Right atrium auricular region (tissue), 2 donors: ENCODE measurements around the gene TCEANC. TPM values are rescaled to one million over a fixed set of nuclear protein-coding genes. Genes with fewer than 3 reads are reported as not detected.

Experiments
- DNase-seq: peaks from one replicate; pipeline ENCODE4 v3.0.0-alpha.2; 2019; ENCODE audit warnings: low spot score
- H3K27ac ChIP-seq, 2 donors: fragments of 200-600 bp; sonication (generic); 1 replicate in 1 of 2; 2 replicates in 1 of 2; pipeline ENCODE4 v1.5.1; 2016 to 2019
- H3K27me3 ChIP-seq, 2 donors: fragments of 200-600 bp; sonication (generic); one replicate each; pipeline versions ENCODE4 v1.5.1 to v1.6.0; 2017 to 2019
- H3K36me3 ChIP-seq: fragments of 200-600 bp; sonication (generic); one replicate; pipeline ENCODE4 v1.5.1; 2016
- H3K4me1 ChIP-seq, 2 donors: fragments of 200-600 bp; sonication (generic); one replicate each; pipeline versions ENCODE4 v1.5.1 to v1.6.0; 2017 to 2019
- H3K4me3 ChIP-seq, 2 donors: fragments of 200-600 bp; sonication (generic); 1 replicate in 1 of 2; 2 replicates in 1 of 2; pipeline ENCODE4 v1.5.1; 2017 to 2019; ENCODE audit warnings: mild to moderate bottlenecking in 1 of 2, moderate library complexity in 1 of 2
- H3K9me3 ChIP-seq, 2 donors: fragments of 200-600 bp; sonication (generic); one replicate each; pipeline ENCODE4 v1.5.1; 2019
- total RNA-seq, 2 donors: library from RNA; depleted of rRNA; stranded (reverse); fragments of >200 nt; gene quantifications; one replicate each; pipeline ENCODE4 v1.1.0, GENCODE V29; 2016
- TF ChIP-seq, protein P1 (sequence below), 2 donors: fragments of 200-600 bp; sonication (generic); IDR thresholded peaks; one replicate each; pipeline ENCODE4 v1.5.1; 2019; ENCODE audit warnings: antibody characterized with exemption in 2 of 2

Gene TCEANC
- total RNA-seq, 2 donors from 2014 or later: 1.4 to 3.7 TPM

DNA sequence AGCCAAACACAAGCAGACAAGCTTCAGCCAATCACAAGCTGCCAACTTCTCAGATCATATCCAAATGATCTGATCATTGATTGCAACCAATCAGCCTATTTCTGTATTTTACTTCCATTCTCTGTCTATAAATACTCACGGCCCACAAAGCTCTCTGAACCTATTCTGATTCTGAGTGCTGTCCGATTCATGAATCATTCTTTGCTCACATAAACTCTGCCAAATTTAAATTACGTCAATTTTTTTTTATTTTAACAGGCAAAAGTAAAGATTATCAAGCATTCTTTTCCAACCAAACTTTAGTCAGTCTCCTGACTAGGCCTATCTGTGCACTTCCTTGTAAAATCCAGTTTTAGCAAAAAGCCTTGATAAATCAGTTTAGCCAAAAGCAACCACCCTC, 1.8 kb upstream of the TCEANC start:
- no peaks in the 10 kb centered on the region for H3K36me3 ChIP-seq
- TF ChIP-seq, protein P1, sequence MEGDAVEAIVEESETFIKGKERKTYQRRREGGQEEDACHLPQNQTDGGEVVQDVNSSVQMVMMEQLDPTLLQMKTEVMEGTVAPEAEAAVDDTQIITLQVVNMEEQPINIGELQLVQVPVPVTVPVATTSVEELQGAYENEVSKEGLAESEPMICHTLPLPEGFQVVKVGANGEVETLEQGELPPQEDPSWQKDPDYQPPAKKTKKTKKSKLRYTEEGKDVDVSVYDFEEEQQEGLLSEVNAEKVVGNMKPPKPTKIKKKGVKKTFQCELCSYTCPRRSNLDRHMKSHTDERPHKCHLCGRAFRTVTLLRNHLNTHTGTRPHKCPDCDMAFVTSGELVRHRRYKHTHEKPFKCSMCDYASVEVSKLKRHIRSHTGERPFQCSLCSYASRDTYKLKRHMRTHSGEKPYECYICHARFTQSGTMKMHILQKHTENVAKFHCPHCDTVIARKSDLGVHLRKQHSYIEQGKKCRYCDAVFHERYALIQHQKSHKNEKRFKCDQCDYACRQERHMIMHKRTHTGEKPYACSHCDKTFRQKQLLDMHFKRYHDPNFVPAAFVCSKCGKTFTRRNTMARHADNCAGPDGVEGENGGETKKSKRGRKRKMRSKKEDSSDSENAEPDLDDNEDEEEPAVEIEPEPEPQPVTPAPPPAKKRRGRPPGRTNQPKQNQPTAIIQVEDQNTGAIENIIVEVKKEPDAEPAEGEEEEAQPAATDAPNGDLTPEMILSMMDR (IDR thresholded peaks at IDR 0.05): no peak
- no peak overlapping the region for H3K4me3 ChIP-seq
- H3K9me3 ChIP-seq: no peaks in the 10 kb centered on the region
- no peak for DNase-seq
- no peak overlapping the region for H3K27ac ChIP-seq
- no peaks in the 10 kb centered on the region for H3K27me3 ChIP-seq
- H3K4me1 ChIP-seq: peaks cover 0 to 17% of the 10 kb centered on the region in 2 donors

DNA sequence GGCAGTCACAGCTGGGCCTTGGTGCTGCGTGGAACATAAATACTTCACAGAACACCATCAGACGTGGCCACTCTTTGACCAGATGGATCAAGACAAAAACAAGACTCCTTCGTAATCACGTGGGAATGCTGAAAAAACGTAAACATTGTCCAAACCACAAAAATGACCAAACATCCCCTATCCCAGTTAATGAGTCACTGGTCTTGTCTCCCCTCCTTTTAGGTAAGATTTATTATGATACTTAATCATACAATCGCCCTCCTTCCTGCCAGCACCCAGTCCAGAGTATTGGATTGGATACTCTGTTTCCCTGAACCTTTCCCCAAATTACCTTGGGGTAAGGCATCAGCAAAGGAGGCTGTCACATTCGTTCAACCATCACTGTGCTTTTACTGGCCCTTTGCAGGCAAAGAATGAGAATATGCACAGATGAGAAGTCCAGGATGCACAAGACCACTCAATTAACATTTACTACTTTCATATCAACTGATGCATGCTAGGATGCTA, 601 bp upstream of the TCEANC start:
- Histone ChIP-seq H3K27me3 (no peaks in the 10 kb centered on the region), H3K4me1 (peaks cover 0 to 17% of the 10 kb centered on the region in 2 donors), H3K27ac (peak overlapping the region; percentile 83 to 92), H3K4me3 (peak overlapping the region; percentile 15 to 54), H3K9me3 (no peaks in the 10 kb centered on the region), H3K36me3 (no peaks in the 10 kb centered on the region)
- no peak for DNase-seq
- TF ChIP-seq, protein P1 (IDR thresholded peaks at IDR 0.05): no peak

DNA sequence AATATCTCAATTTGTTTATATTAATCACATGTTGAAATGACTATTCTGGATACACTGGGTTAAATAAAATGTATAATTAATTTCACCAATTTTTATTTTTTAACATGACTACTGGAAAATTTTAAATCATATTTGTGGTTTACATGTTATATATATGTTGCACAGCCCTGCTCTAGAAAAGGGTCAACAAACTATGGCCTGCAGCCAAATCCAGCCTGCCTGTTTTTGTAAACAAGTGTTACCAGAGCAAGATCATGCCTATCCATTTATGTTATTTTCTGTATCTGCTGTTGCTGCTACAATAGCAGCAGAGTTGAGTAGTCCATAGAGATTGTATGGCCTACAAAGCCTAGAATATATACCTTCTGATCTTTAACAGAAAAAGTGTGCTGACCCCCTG, 1.2 kb downstream of the TCEANC start:
- H3K4me1 ChIP-seq: peaks cover 0 to 17% of the 10 kb centered on the region in 2 donors
- H3K36me3 ChIP-seq: no peaks in the 10 kb centered on the region
- DNase-seq: no peak
- no peaks in the 10 kb centered on the region for H3K27me3 ChIP-seq
- TF ChIP-seq, protein P1 (IDR thresholded peaks at IDR 0.05): no peak
- H3K27ac ChIP-seq: peak overlapping the region; percentile 83 to 92
- H3K4me3 ChIP-seq: no peak overlapping the region
- H3K9me3 ChIP-seq: no peaks in the 10 kb centered on the region

DNA sequence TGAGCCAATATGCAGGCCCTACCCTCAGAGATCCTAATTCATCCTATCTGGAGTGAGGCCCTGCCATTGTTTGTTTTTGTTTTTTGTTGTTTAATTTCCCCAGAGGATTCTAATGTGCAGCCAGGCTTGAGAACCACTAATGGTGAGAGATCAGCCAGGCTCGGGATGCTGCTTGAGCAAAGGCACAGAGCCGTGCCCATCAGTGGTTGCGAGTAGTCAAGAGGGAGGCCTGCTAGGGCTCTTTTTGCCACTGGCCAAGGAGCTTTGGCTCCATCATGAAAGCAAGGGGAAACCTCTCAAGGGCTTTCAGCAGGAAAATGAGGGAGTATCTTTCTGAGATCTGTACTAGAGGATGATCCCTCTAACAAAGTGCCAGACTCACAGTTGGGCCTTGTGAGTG, 2.7 kb downstream of the TCEANC start:
- Histone ChIP-seq H3K4me3 (no peak overlapping the region), H3K9me3 (no peaks in the 10 kb centered on the region), H3K27ac (no peak overlapping the region), H3K4me1 (peaks cover 0 to 17% of the 10 kb centered on the region in 2 donors), H3K36me3 (no peaks in the 10 kb centered on the region), H3K27me3 (no peaks in the 10 kb centered on the region)
- TF ChIP-seq, protein P1 (IDR thresholded peaks at IDR 0.05): no peak
- no peak for DNase-seq

DNA sequence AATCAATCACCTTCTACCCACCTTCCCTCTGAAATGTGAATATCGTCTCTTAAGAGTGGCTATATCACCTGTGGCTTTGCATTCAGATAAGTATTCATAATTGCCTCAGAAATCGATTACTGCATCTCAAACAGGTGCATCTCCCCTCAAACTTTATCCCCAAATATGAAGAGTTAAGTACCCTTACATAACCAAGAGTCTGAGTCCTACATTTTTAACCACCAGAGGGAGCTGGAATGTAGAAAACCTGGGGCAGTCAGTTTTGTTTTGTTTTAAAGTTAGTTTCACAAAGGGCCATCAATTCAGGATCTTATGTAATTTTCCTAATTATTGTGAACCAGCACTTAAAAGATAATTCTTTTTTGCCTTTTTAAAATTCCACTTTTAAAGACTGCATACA, 5.7 kb downstream of the TCEANC start:
- Histone ChIP-seq H3K4me1 (peaks cover 0 to 8% of the 10 kb centered on the region in 2 donors), H3K9me3 (no peaks in the 10 kb centered on the region), H3K27ac (peak overlapping the region in 1 of 2 donors; percentile 28), H3K27me3 (no peaks in the 10 kb centered on the region), H3K4me3 (no peak overlapping the region), H3K36me3 (no peaks in the 10 kb centered on the region)
- TF ChIP-seq, protein P1 (IDR thresholded peaks at IDR 0.05): peak; percentile 57 to 77
- no peak for DNase-seq

DNA sequence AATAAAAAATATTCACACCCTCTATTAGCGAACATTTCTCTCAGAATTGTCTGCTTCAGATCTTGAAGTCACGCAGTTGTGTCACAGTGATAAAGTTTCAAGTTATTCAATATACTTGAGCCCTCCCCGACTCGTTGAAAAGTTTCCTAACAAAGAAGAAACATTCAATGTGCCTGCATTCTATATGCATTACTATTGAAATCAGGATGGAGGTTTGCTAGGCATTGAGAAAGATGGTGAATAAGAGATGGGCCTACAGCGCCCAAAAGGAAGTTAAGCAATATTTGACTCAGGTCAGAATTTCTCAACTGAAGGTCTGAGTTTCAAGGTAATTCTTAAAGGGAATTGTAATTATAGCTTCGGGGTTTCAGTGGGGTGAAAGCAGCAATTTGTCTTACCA, 6.1 kb downstream of the TCEANC start:
- TF ChIP-seq, protein P1 (IDR thresholded peaks at IDR 0.05): no peak
- Histone ChIP-seq H3K4me3 (no peak overlapping the region), H3K9me3 (no peaks in the 10 kb centered on the region), H3K27ac (peak overlapping the region in 1 of 2 donors; percentile 28), H3K4me1 (peaks cover 0 to 4% of the 10 kb centered on the region in 2 donors), H3K27me3 (no peaks in the 10 kb centered on the region), H3K36me3 (no peaks in the 10 kb centered on the region)
- DNase-seq: no peak
